ENCODE data around the gene SPPL2C. TPM values are rescaled to one million over a fixed set of nuclear protein-coding genes. Genes with fewer than 3 reads are reported as not detected.

Gene SPPL2C
- total RNA-seq, 2 experiments from 2014 or later, result not detected

DNA sequence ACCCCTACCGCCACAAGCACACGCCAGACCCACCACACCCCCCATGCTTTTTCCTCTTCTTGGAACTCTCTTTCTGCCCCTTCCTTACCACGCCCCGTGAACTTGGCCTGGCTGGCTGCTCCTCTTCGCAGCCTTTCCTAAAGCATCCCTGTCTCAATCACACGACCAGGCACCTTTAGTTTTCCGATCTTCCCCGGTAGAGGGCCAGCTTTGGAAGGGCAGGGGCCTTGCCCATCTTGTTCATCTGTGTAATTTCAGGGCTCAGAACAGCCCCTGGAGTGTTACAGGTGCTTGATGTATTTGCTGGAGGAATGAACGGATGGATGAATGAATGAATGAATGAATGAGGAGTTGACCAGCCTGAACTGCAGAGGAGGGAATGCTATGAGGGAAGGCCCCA lies 3.7 kb downstream of the SPPL2C start:
- H3K27ac Mint-ChIP-seq, result no peak overlapping the region
- H3K27me3 Mint-ChIP-seq, result peaks cover 19% of the 10 kb centered on the region
- peaks cover 5% of the 10 kb centered on the region for H3K4me1 Mint-ChIP-seq
- ATAC-seq (no peak), DNase-seq (no peak)
- CTCF ChIA-PET, result interaction anchor here (4.7 kb wide), 1 partner anchor 16 kb away, joined by 30 read pairs; no protein-coding TSS in a partner anchor
- no peaks in the 10 kb centered on the region for H3K36me3 Mint-ChIP-seq
- no peak overlapping the region for H3K4me3 Mint-ChIP-seq
- no peaks in the 10 kb centered on the region for H3K9me3 Mint-ChIP-seq (ENCODE audit: low read depth)

DNA sequence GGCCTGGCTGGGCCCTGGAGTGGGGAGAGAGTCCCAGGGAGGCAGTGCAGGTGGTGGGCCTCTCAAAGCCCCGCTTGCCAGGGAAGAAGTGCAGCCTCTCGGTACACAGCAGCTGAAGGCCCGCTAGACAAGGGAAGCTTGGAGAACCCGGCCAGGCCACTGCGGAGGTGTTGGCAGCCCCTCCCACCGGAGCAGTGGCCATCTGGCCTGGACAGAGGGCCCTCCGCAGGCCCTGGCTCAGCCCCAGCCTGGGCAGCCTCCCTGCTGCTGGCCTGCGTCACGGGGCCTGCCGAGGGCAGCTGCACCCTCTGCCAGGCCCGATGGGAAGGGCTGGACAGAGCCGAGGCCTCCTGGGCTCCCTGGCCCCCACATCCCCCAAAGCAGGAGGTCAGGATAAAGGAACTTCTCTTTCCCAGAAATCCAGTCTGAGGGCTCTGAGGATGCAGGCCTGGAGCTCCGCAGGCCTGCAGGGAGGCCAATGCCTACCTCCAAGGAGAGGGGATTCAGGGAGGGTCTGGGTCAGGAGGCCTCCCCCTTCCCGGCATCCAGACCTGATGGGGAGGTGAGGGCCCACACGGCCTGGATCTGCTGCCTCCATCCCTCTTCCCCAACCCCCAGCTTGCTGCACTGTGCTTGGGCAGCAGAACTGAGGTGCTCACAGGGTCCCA lies 4.3 kb downstream of the SPPL2C start:
- CTCF ChIA-PET, result interaction anchor here (0.9 to 4.7 kb wide), 3 partner anchors 11 to 209 kb away, joined by 3 to 30 read pairs (median 3); no protein-coding TSS in a partner anchor
- no peak for ATAC-seq
- no peak overlapping the region for H3K27ac Mint-ChIP-seq

DNA sequence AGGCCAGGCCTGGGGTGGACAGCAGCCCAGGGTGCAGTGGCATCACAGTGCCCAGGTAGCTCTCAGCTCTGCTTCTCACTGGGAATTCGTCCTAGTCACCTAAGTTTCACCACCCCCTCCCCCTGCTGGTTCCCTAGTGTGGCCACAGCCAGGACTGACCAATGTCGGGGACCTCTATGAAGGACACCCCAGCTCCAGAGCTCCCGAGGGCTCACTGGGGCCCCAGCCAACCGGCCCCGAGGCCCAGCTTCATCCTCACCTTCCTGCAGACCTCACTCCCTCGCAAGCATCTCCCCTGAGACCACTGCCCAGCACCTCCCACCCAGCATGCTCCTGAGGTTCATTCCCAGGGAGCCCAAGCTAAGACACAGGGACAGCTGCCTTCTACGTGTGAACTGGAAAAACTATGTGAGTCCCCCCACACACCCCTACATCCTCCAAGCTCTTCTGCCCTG lies 4.9 kb downstream of the SPPL2C start:
- peaks cover 5% of the 10 kb centered on the region for H3K4me1 Mint-ChIP-seq
- no peaks in the 10 kb centered on the region for H3K36me3 Mint-ChIP-seq
- H3K9me3 Mint-ChIP-seq (ENCODE audit: low read depth), result no peaks in the 10 kb centered on the region
- no peak for DNase-seq
- CTCF ChIA-PET, result interaction anchor here (0.9 to 4.7 kb wide), 3 partner anchors 12 to 209 kb away, joined by 3 to 30 read pairs (median 3); no protein-coding TSS in a partner anchor
- no peak overlapping the region for H3K4me3 Mint-ChIP-seq
- peaks cover 19% of the 10 kb centered on the region for H3K27me3 Mint-ChIP-seq
- no peak for ATAC-seq
- H3K27ac Mint-ChIP-seq, result no peak overlapping the region

More for the DNA sequence above, 4.3 kb downstream of the SPPL2C start:
- Mint-ChIP-seq H3K4me3 (no peak overlapping the region), H3K27me3 (peaks cover 19% of the 10 kb centered on the region), H3K36me3 (no peaks in the 10 kb centered on the region), H3K4me1 (peaks cover 5% of the 10 kb centered on the region), H3K9me3 (ENCODE audit: low read depth) (no peaks in the 10 kb centered on the region)
- no peak for DNase-seq

DNA sequence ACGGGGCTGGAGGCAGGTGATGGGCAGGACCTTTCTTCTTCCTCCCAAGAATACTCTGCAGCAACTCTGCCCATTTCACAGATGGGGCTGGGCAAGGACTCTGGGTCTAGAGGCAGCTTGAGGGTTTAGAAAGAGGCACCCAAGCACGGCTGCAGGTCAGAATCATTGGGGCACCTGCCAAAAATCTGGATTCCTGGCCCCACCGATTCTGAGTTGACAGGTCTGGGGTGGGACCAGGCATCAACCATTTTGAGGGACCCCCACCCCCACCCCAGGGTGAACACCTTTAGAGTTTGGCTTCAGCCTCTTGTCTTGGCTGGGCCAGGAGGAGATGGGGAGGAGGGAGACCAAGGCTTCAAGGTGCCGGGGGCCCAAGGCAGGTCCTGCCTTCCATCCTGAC lies 5.3 kb downstream of the SPPL2C start:
- Mint-ChIP-seq H3K36me3 (no peaks in the 10 kb centered on the region), H3K27me3 (peaks cover 19% of the 10 kb centered on the region), H3K9me3 (ENCODE audit: low read depth) (no peaks in the 10 kb centered on the region), H3K27ac (no peak overlapping the region), H3K4me1 (peaks cover 5% of the 10 kb centered on the region), H3K4me3 (no peak overlapping the region)
- CTCF ChIA-PET, result interaction anchor here (0.9 to 4.7 kb wide), 3 partner anchors 12 to 210 kb away, joined by 3 to 30 read pairs (median 3); no protein-coding TSS in a partner anchor
- no peak for DNase-seq
- no peak for ATAC-seq

DNA sequence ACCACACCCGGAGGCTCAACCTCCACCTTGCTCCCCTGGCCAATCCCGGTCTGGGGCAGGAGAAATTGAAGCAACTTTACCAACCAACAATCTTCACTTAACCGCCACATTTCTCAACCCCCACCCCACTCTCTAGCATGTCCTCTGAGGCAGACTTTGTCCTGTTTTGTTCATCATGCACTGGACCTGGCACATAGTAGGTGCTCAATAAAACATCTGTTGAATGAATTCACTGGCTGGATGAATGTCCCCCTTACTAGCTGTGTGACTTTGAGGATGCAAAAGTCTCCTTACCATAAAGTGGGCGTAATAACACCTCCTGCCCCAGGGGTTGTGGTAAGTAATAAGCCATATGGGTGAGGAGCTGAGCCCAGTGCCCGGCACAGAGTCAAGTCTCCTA lies 5.8 kb downstream of the SPPL2C start:
- Mint-ChIP-seq H3K9me3 (ENCODE audit: low read depth) (no peaks in the 10 kb centered on the region), H3K36me3 (no peaks in the 10 kb centered on the region), H3K4me3 (no peak overlapping the region), H3K27ac (no peak overlapping the region), H3K27me3 (peaks cover 19% of the 10 kb centered on the region), H3K4me1 (peaks cover 5% of the 10 kb centered on the region)
- ATAC-seq (no peak), DNase-seq (no peak)
- CTCF ChIA-PET, result interaction anchor here (4.7 kb wide), 1 partner anchor 18 kb away, joined by 30 read pairs; no protein-coding TSS in a partner anchor

DNA sequence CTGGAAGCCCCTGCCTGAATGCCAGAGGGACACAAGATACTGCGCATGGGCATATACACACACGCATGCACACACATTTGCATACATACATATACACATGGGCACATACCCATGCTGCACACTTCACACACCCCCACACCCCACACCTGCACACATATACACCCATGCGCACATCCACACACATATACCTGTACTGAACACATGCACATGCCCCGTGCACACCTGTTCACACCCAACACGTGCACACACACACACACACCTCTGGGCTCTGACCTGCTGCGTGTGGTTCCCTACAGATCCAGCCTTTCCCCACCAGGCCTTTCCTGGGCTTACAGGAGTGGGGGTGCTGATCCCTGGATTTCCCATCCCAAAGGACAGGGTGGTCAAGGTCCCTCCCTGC lies 6.3 kb downstream of the SPPL2C start:
- ATAC-seq, result no peak
- Mint-ChIP-seq H3K27ac (no peak overlapping the region), H3K27me3 (peaks cover 22% of the 10 kb centered on the region), H3K9me3 (ENCODE audit: low read depth) (no peaks in the 10 kb centered on the region), H3K36me3 (no peaks in the 10 kb centered on the region), H3K4me3 (no peak overlapping the region), H3K4me1 (peaks cover 5% of the 10 kb centered on the region)
- no peak for DNase-seq
- CTCF ChIA-PET, result interaction anchor here (0.8 to 4.7 kb wide), 3 partner anchors 11 to 204 kb away, joined by 3 to 30 read pairs (median 4); no protein-coding TSS in a partner anchor

DNA sequence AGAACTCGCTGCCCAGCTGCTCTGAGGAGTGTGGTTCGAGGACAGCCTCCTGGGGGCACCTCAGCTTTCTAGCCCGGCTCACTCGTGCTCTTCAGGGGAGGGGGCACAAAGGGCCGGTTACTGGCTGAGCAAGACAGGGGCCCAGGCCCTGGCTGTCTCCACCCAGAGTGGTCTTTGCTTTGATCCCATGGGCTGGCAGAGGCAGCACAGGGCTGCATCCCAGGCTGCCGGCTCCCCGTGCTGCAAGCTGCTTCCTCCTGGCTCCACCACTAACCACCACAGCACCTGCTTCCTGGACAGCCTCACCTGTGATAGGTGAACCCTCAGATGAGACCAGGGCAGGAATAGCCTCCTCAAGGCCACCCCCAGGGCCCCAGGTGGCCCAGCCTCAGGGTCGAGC lies 6.8 kb downstream of the SPPL2C start:
- no peak for ATAC-seq
- H3K4me1 Mint-ChIP-seq, result peaks cover 5% of the 10 kb centered on the region
- no peak overlapping the region for H3K27ac Mint-ChIP-seq
- no peak for DNase-seq
- H3K4me3 Mint-ChIP-seq, result no peak overlapping the region
- H3K36me3 Mint-ChIP-seq, result no peaks in the 10 kb centered on the region
- H3K9me3 Mint-ChIP-seq (ENCODE audit: low read depth), result no peaks in the 10 kb centered on the region
- CTCF ChIA-PET, result interaction anchor here (0.8 to 4.7 kb wide), 9 partner anchors 9 to 464 kb away, joined by 3 to 30 read pairs (median 4); no protein-coding TSS in a partner anchor
- H3K27me3 Mint-ChIP-seq, result peaks cover 22% of the 10 kb centered on the region

DNA sequence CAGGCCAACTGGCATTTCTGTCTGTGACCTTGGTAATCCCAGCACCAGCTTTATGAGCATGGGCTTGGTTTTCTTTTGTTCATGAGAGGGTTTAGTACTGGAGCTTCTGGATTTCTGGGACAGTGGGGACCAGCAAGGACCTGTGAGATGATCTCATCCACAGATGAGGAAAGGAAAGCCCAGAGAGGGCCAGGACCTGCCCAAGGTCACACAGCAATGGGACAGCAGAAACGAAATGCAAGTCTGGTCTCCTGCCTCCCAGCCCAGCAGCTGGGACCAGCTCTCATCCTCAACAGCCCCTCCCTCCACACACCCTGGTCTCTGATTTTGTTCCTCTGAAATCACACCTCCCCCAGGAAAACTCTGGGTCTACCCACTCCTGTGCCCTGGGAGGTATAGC lies 7.2 kb downstream of the SPPL2C start:
- peaks cover 22% of the 10 kb centered on the region for H3K27me3 Mint-ChIP-seq

DNA sequence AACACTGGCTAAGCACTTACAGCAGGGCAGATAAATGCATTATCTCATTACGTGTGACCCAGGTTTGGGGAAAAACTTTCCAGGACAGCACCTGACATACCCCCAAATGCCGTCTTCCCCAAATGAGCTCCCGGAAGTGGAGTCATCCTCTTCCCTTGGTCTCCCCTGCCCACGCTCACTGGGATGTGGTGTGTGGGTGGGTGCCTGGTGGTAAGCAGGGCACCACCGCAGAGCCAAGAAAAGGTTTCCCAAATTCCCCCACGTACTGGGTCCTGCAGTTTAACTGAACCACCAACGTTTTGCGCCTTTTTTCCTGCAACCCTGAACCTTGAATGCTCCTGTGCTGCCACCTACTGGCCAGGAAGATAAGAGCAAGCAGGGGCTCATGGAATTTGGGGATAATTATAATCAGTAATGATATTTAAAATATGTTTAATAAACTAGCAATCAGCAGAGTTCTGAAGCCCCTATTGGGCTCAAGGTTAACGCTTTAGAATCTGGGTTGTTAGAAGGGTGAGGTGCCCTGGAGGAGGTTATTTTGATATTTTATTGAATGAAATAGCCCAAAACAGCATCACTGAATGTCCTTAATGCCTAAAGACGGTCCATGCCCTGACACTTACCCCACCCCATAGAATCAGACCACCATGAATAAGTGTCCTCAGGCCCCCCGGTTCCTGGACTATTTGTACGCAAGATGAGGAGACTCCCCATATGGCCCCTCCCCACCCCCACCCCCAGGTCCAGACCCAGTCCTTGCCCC lies 8.0 kb downstream of the SPPL2C start:
- ATAC-seq, result peak; percentile 49
- CTCF ChIA-PET, result interaction anchor here (0.6 to 4.7 kb wide), 12 partner anchors 8 to 465 kb away, joined by 3 to 30 read pairs (median 4); partner anchors contain the start of gene SPPL2C

More for the DNA sequence above, 7.2 kb downstream of the SPPL2C start:
- Mint-ChIP-seq H3K27ac (no peak overlapping the region), H3K4me3 (no peak overlapping the region), H3K9me3 (ENCODE audit: low read depth) (no peaks in the 10 kb centered on the region), H3K4me1 (peaks cover 5% of the 10 kb centered on the region), H3K36me3 (no peaks in the 10 kb centered on the region)
- no peak for ATAC-seq
- CTCF ChIA-PET, result interaction anchor here (0.6 to 4.7 kb wide), 14 partner anchors 8 to 464 kb away, joined by 3 to 30 read pairs (median 4); partner anchors contain the start of gene SPPL2C
- no peak for DNase-seq

DNA sequence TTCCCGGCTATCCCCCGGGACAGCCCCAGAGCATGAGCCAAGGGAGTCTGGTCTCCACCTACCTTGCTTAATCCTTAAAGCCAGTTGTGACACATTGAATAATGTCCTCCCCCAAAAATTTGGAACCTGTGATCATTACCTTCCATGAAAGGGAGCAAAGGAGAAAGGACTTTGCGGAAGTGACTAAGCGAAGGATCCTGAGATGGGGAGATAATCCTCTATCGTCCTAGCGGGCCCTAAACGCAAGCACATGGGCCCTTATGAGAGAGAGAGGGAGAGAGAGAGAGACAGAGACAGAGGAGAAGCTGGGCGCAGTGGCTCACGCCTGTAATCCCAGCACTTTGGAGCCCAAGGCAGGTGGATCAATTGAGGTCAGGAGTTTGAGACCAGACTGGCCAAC lies 9.5 kb downstream of the SPPL2C start:
- Mint-ChIP-seq H3K36me3 (no peaks in the 10 kb centered on the region), H3K9me3 (ENCODE audit: low read depth) (no peaks in the 10 kb centered on the region), H3K27me3 (peaks cover 33% of the 10 kb centered on the region), H3K27ac (no peak overlapping the region), H3K4me1 (peaks cover 5% of the 10 kb centered on the region), H3K4me3 (no peak overlapping the region)
- CTCF ChIA-PET, result interaction anchor here (0.7 kb wide), 1 partner anchor 208 kb away, joined by 3 read pairs; no protein-coding TSS in a partner anchor
- ATAC-seq (no peak), DNase-seq (no peak)

More for the DNA sequence above, 8.0 kb downstream of the SPPL2C start:
- peak; percentile 66 for DNase-seq
- H3K36me3 Mint-ChIP-seq, result no peaks in the 10 kb centered on the region
- H3K4me1 Mint-ChIP-seq, result peaks cover 5% of the 10 kb centered on the region
- peaks cover 24% of the 10 kb centered on the region for H3K27me3 Mint-ChIP-seq
- no peak overlapping the region for H3K4me3 Mint-ChIP-seq
- H3K9me3 Mint-ChIP-seq (ENCODE audit: low read depth), result no peaks in the 10 kb centered on the region
- H3K27ac Mint-ChIP-seq, result no peak overlapping the region

DNA sequence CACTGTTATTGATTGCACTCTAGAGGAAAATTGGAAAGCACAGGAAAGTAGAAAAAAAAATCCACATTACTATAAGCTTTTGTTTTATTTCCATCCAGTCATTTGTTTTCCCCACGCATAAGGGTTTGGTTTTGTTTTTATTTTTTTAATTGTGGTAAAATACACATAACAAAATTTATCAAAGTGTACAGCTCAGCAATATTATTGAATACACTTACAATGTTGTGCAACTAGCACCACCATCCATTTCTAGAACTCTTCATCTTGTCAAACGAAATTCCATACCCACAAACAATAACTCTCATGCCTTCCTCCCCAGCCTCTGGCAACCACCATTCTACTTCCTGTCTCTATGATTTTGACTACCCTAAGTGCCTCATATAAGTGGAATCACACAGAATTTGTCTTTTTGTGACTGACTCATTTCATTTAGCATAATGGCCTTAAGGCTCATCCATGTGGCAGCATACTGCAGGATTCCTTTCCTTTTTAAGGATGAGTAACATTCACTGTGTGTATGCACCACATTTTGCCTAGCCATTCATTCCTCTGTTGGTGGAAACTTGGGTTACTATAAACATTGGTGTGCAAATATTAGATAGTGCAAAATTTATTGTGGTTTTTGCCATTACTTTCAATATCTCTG lies 11.1 kb downstream of the SPPL2C start:
- Mint-ChIP-seq H3K4me1 (peaks cover 5% of the 10 kb centered on the region), H3K27me3 (peaks cover 32% of the 10 kb centered on the region), H3K36me3 (no peaks in the 10 kb centered on the region), H3K4me3 (no peak overlapping the region), H3K9me3 (ENCODE audit: low read depth) (no peaks in the 10 kb centered on the region), H3K27ac (no peak overlapping the region)
- ATAC-seq, result no peak
- DNase-seq, result no peak
- CTCF ChIA-PET, result no interaction called here

DNA sequence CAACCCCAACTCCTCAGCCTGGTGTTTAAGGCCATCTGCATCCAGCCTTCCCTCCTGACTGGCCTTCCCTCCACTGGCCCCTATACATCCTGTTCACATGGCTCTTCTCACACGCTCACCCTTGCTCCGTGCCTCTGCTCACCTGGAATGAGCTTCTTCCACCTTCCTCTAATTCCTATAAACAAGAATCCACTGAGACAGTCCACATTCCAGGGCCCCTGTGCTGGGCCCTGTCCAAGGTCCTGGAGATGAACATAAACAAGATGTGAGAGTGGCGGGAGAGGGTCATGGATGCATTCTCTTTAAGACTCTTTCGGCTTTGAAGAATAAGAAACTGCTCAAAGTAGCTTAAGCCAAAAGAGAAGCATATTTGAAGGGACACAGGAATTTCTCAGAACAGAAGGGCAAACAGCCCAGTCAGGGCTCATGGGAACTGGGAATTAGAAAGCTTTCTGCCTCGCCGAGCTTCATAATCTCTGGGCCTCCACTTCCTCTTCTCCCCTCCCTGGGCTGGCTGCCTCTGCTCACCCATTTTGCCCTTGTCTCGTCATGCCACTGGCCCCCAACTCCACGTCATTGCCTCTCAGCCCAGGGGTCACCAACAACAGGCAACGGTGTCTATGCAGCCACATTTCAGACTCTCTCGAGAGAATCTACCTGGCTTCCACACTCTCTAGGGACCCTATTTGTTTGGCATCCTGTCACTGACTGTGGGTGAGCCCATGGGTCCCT lies 13.5 kb downstream of the SPPL2C start:
- CTCF ChIA-PET, result no interaction called here
- Mint-ChIP-seq H3K27me3 (peaks cover 33% of the 10 kb centered on the region), H3K4me3 (no peak overlapping the region), H3K36me3 (no peaks in the 10 kb centered on the region), H3K27ac (no peak overlapping the region), H3K9me3 (ENCODE audit: low read depth) (no peaks in the 10 kb centered on the region), H3K4me1 (peaks cover 2% of the 10 kb centered on the region)
- DNase-seq (no peak), ATAC-seq (no peak)

Data from activated CD8-positive, alpha-beta memory T cell treated with anti-CD3 and anti-CD28 coated beads, Interleukin-2, amount 10 ng/mL, durations not matched to agents 7 days and 5 days (primary cell).